HG02938 (cell line): ENCODE data around the gene TARDBP.
"Not testable (repeated sequence)": the region's sequence is repeated elsewhere in the genome, so short reads cannot be mapped to it uniquely, and the experiment has no call there.

Experiments
- ATAC-seq: cut with Tn5 transposase; IDR thresholded peaks from one replicate; pipeline ENCODE4 v1.9.1; 2021; ENCODE audit warnings: mild to moderate bottlenecking, moderate library complexity; ENCODE audit not compliant: unreplicated experiment

Gene TARDBP

DNA sequence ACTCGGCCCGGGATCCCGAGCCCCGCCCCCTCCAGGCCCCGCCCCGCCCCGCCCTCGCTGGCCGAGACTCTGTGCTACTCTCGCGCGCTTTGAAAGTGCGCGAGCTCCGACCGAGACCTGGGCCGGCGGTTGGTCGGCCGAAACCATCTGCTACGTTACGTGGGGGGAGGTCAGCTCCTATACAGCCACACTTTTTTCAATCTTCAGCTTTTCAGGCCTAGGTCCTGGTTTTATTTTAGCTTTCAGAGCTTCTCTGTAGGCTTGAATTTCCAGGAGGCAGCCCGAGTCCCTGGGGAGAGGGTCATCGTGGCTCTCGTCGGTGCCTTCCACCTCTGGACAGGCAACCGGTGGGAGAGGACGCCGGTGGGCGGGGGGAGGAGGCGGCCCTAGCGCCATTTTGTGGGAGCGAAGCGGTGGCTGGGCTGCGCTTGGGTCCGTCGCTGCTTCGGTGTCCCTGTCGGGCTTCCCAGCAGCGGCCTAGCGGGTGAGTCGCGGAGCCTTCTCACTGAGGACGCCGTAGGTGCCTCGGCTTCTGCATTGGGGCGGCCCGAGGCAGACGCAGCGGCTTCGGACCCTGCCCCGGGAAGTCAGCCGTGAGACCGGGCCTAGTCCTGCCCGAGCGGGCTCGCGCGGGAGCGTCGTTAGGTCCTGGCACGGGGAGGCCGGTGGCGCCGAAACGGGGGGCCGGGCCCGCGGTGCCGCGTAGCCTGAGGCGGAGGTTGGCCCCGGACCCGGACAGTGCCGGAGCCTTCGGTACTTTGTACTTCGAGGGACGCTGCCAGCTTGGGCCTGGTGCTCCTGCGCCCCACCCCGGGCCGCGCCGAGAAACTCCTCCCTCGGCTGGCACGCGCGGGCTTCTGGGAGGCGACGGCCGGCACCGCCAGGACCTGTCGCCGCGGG lies at the start of gene TARDBP:
Gene TARDBP, plus strand, starts transcription at position 395 of the 900 bp plus-strand sequence. CDS start 1,074 bp downstream, outside the sequence.
- ATAC-seq, result peak; percentile 93

DNA sequence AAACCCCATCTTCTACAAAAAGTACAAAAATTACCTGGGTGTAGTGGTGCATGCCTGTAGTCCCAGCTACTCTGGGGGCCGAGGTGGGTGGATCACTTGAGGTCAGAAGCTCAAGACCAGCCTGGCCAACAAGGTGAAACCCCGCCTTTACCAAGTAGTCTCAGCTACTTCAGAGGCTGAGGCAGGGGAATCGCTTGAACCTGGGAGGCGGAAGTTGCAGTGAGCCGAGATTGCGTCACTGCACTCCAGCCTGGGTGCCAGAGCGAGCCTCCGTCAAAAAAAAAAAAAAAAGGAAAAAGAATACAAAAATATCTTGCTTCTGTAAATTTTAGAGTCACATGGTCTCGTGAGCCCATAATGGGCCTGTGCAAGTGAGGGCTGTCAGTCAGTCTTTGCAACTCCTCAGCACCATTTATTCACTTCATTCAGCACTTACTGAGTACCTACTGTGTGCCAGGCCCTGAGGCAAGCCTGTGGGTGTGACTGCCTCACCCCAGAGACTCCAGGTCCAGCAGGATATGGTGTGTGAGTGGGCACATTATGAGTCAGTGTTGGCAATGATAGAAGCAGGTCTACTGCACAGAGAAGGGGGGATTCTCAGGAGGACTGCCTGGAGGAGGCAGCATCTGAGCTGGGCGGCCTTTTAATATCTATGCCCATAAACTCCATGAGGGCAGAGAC lies 46.8 kb upstream of the TARDBP start:
- ATAC-seq, result no peak

DNA sequence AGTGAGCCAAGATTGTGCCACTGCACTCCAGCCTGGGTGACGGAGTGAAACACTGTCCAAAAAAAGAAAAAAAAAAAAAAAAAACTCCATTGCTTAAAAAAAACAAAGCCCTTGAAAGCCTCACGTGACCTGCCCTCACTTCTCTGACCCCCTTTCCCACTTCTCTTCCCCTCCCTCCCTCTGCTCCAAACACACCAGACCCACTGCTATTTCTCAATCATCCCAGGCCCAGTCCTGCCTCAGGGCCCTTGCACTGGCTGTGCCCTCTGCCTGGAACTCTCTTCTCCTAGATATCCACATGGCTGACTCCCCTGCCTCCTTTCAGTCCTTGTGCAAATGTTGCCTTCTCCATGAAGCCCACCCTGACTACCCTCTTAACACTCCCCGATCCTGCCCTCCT lies 45.4 kb upstream of the TARDBP start:
- no peak for ATAC-seq

DNA sequence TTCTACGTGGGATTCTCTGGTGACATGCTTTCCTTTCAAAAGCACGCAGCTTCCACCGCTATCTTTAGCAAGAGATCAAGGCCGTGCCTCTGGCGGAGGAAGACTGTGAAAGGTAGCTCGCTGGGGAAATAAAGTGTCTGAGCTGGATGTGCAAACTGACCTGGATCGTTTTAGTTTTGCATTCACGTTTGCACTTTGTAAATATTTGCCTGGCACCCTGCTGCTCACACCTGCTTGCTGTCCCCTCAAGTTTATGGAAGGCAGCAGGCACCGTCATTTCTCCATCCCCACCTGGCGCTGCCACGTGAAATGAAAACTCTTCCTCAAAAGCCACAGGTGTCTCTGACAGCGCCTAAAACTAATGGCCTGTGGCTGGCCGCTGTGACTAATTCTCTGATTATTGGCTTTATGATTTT lies 44.0 kb upstream of the TARDBP start:
- ATAC-seq, result no peak

DNA sequence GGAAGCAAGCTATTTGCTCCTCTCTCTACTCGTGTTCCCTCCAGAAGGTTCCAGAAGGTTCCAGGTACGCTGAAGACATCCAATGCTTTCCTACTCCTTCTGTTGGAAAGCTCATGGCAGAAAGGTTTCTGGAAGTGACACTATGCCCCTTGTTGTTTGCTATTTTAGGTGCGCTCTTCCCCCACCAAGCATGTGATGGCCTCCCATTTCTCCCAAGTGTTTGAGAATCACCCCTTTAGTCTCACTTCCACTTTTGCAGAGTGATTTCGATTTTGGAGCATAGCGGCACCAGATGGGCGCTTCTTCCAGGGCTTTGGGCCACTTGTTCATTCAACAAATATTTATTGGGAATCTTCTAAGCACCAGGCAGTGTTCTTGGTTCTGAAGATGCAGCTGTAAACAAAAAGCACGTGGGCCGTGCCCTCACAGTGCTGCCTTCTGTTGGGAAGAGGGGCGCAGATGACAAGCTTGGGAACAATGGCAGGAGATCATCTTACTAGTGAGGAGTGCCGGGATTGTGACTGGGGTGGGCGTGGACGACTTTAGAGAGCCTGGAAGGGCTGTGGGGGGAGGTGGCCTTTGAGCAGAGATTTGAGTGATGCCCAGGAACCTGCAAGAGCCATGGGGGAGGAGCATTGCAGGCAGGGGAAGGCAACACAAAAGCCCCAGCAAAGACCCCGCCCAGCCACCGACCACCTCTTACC lies 43.0 kb upstream of the TARDBP start:
- no peak for ATAC-seq

DNA sequence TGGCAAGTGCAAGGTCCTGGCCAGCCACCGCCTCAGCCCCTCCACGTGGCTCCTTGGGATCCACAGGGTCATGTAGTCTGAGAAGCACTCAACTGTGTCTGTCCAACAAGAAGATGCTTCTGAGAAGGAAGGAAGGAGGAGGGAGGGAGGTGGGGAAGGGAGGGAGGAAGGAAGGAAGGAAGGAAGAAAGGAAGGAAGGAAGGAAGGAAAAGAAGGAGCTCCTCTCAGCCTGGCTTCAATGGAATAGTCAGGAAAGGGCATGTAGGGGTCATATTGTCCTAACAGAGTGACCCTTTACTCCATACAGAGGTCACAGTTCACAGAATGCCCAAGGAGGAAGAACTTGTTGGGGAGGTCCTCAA lies 42.5 kb upstream of the TARDBP start:
- ATAC-seq, result no peak

DNA sequence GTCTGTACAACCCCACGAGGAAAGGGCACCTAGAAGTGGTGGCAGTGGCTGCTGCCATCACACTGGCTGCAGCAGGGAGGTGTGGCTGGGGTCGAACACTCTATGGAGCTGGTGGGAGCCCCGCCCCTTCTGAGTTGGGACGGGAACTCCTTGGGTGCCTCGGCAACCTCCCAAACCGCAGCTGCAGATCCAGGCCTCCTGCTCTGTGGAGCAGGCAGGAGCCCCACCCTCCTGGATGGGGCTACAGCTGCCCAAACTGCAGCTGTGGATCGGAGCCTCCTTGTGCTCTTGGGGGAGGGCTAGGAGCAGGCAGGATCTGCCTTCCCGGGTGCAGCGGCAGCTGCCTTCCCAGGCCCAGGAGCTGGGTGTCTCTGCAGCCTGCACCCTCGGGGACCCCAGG lies 38.9 kb upstream of the TARDBP start:
- ATAC-seq, result no peak

DNA sequence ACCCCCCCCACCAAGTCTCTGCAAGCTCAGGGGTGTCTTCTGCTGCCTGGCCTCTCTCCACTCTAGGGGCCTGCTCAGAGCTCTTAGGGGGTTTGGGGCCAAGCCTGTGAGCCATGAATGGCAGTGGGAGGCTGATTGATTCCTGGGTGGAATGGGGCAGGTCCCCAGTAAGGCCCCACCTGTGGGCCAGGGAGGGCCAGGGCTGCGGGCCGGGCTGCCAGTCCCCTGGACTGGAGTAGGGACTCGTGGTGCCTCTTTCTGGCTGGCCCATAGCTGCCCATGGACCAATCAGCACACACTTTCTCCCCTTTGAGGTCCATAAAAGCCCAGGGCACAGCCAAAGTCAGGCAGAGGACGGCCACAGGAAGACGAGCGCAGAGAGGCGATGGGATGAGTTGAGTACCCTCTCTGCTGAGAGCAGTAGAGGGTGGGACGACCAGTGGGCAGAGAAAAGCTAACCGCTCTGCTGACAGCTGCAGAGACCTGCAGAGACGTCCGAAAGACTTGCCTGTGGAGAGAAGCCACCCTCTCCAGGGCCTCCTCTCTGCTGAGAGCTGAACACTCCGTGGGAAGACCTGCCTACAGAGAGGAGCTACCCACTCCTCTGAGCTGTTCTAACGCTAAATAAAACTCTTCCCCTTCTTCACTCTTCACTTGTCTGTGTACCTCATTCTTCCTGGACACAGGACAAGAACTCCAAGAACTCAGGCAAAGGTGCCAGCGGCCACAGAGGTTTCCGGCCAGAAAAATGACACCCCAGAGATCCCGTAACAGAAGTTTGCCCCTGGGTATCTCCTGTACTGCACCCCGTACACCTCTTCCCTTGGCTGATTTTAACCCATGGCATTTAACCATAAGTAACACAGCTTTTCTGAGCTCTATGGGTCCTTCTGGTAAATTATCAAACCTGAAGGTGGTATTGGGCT lies 38.2 kb upstream of the TARDBP start:
- no peak for ATAC-seq

DNA sequence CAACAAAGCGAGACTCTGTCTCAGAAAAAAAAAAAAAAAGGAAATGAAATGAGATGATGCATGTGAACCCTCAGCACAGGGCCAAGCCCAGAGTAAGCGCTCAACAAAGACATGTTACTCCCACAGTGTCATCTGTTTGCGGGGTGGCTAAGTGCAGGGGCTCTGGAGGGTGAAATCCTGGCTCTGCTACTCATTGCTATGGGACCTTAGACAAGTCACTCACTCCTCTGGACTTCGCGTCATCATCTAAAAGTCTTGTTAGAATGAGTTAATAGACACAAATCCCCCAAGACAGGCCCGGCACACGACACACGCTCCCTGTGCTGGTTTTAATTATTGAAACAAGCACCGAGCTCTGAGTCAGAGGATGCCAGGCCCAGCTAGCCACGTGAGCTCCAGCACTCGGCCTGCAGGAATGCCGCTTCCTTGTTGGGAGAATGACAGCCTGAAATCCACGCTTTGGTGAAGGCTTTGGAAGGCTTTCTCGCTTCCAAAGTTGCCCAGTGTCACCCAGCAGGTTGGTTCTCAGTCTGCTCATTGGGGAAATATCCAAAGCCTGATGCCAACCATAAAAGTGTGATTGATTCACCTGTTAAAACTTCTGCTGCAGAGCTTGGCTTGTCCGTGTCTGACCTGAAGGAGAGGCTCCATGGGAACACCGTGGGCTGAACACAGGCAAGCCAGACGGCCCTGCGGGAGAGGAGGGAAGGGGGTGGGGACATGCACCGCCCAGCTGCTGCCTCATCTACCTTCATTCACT lies 36.7 kb upstream of the TARDBP start:
- no peak for ATAC-seq

DNA sequence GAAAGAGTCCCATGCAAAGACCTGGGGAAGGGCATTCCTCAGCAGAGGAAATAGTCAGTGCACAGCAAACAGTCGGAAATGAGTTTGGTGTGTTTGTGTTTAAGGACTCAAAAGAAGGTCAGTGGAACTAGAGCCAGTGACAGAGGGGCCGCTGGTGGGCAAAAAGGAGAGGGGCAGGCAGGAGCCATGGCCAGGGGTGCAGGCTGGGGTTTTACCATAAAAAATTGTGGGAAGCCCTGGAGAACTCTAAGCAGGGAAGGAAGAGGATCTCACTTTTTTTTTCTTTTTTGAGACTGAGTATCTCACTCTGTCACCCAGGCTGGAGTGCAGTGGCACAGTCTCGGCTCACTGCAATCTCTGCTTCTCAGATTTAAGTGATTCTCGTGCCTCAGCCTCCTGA lies 33.7 kb upstream of the TARDBP start:
- no peak for ATAC-seq

DNA sequence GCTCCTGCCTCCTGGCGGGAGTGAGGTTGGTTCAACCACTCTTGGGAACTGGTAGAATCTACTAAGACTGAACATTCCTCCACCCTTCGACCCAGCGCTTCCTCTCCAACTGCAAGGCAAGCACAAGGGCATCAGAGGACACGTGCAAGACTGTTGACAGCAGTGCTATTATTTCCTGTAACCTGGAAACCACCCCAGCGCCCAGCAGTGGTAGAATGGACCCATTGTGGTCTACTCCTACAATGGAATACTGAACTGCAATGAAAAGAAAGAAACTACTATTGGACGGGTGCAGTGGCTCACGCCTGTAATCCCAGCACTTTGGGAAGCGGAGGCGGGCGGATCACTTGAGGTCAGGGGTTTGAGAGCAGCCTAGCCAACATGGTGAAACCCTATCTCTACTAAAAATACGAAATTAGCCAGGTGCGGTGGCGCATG lies 33.0 kb upstream of the TARDBP start:
- ATAC-seq, result no peak

DNA sequence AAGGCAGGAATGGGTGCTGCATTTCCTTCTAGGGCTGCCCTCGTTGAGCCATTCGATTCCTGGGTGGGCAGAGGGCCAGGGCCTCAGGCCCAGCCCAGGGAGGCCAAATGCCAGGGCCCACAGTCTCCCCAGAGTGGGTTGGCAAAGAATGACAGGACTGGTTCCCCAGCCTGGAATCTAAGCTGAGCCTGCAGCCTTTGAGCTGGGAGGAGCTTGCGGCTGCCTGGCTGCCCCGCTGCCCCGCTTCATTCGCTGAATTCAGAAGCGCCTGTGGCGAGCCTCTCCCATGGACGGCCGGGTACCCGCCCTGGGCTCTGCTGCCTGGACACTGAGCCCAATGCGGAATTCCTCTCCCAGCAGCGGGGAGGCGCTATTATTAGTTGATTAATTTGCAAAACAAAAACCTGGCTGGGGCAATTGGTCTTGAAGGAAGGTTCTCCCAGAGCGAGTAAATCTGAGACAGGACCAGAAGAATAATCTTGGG lies 32.3 kb upstream of the TARDBP start:
- no peak for ATAC-seq

DNA sequence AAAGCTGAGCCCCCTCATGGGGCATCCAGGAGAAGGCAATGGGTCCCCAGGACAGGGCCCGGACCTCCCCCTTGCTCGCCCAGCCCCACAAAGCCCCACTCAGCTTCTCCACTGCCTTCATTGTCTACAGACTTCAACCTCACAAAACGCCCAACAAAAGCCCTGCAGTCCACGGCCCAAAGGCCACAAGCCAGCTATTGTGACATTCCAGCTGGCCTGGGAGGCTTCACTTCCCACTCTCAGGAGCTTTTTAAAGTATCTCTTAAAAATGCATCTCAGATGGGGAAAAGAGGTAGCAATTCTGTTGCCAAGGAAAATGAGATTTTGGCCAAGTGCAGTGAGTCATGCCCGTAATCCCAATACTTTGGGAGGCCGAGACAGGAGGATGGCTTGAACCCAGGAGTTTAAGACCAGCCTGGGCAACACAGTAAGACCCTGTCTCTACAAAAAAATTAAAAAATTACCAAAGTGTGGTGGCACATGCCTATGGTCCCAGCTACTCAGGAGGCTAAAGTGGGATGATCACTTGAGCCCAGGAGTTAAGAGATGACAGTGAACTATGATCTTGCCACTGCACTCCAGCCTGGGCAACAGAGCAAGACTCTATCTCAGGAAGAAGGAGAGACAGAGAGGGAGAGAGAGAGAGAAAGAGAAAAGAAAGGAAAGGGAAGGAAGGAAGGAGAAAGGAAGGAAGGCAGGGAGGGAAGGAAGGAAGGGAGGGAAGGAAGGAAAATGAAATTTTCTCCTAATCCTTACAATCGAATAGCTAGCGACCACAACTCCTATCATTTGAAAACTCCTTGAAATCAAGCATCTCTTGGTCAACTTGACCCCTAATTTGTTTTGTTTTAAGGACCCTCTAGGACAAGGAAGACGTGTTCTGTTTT lies 31.4 kb upstream of the TARDBP start:
- ATAC-seq, result no peak

DNA sequence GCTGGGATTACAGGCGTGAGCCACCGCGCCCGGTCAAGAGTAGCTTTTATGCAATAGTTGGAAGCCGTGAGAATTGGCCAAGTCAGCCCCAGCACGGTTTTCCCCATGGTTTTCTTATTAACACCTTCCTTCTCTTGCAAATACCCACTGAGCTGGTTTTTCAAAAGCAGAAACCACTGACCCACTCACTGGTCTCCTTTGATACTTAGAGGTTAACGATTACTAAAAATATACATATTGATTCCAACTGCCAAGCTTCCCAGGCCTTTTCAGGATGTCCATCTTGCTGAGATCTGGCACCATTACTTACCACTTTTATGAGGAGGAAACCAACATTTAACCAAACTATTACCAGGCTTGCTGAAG lies 25.9 kb upstream of the TARDBP start:
- no peak for ATAC-seq

DNA sequence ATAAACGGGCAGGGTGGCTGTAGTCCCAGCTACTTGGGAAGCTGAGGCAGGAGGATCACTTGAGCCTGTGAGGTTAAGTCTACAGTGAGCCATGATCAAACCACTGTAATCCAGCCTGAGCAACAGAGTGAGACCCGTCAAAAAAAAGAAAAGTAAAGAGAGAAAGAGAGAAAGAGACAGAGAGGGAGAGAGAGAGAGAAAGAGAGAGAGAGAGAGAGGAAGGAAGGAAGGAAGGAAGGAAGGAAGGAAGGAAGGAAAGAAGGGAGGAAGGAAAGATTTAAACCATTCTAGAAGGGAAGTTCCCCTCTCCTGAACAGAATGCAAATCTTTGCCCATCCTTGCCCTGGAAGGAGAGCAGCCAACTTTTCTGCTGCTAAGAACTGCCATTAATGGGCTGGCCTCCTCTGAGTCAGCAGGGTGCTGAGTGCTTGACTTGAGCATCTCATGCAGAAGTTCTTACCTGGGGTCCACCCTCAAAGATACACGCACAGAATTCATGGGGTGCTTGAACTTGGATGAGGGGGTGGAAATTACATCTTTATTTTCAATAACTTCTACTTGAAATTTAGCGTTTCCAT lies 24.5 kb upstream of the TARDBP start:
- no peak for ATAC-seq

DNA sequence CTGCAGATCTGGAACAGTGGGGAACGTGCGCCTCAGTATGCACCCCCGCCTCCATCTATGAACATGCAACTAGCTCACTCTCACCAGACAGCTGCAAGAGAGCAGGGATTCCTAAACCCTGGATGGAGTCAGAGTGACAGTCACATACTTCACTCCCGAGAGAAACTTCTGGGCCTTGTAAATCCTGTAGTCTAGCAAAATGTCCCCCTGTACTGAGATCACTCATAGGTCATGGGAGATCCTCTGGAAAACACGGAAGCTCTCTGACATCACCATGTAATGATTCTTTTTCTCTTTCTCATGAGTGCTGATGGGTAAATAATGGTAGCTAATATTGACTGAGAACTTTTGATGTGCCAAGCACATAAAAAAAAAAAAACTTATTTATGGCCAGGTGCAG lies 23.4 kb upstream of the TARDBP start:
- no peak for ATAC-seq

DNA sequence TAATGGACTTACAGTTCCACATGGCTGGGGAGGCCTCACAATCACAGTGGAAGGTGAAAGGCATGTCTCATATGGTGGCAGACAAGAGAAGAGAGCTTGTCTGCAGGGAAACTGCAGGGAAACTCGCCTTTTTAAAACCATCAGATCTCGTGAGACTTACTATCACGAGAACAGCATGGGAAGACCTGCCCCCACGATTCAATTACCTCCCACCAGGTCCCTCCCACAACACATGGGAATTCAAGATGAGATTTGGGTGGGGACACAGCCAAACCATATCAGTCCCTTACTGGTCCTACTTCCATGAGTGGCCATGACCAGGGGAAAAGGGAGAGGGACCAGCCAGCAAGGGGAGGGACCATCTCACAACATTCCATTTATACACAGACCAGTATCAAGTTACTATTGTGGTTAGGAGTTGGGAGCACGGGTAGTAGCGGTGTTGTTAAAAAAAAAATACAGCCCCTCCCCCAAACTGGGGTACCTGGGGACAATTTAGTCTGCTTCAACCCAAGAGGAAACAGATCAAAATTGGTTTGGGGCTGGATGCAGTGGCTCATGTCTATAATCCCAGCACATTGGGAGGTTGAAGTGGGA lies 22.4 kb upstream of the TARDBP start:
- not testable (repeated sequence) for ATAC-seq

DNA sequence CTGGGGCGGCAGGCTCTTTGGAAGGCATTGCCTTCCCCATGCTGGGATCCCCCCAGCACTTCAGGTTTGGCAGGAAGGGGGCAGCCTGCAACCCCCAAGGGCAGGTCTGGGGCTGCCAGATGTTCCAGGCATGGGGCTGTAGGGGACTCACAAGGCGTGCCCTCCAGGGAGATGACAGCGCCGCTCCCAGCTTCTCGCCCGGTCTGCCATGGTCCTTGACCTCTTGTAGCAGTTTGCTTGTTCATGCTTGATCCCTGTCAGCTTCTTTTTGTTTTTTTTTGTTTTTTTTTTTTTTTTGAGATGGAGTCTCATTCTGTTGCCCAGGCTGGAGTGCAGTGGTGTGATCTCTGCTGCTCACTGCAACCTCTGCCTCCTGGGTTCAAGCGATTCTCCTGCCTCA lies 21.6 kb upstream of the TARDBP start:
- no peak for ATAC-seq
